A673 (cell line): ENCODE measurements around the gene PTGS2.

Source experiments
- CTCF ChIP-seq: fragments of 300-800, 200-600 bp; sonication (generic); conservative IDR thresholded peaks from 2 replicates; pipeline ENCODE4 v1.5.1; 2017; ENCODE audit warnings: low read depth, mild to moderate bottlenecking, antibody characterized with exemption, low read length, moderate library complexity, mixed read lengths
- EZH2 ChIP-seq: fragments of 200-600 bp; sonication (generic); IDR thresholded peaks from 2 replicates; pipeline ENCODE4 v1.6.1; 2017; ENCODE audit warnings: borderline replicate concordance, low read depth, mild to moderate bottlenecking, mixed read lengths, antibody characterized with exemption, low read length; ENCODE audit not compliant: poor library complexity, severe bottlenecking

DNA sequence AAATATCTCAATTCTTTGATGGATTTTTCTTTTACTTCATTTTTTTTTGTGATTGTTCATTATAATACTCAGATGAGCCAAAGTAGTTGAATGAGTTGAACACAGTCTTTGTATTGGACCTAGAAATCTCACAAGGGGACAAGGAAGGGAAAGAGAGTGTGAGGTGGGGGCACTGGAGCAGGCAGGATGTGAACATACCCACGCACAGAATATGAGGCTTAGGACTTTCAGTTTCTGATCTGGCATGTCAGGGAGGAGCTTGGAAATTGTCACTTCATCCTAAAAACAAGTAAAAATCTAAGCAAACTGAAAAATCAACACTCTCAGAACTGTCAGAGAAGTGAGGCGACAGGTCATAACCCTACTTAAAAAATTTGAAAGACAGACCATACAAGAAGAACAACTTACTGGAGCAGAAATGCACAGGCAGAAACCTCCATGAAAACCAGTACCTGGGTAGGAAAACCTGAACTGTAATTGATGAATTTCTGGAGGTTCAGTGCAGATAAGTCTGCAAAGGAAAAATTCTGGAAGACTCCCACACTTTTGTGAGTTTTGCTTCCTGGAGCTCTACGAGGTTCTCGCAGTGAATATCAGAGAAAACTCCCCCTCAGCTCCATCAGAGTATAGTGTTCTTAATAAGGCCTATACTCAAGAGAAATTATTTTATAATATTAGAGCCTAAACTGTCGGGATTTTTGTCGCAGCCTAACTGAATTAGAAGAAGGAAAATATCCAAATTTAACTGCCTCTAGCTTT is 3.6 kb upstream of the PTGS2 start:
- TF ChIP-seq CTCF (no peak), EZH2 (no peak)
